Mesodermal cell (in vitro differentiated cells): ENCODE data around the gene BMP2.

Experiments used
- H3K27ac ChIP-seq: 2 replicates; pipeline ENCODE4 v1.7.0; 2013; ENCODE audit warnings: mild to moderate bottlenecking, low read depth, low read length, moderate library complexity; ENCODE audit not compliant: severe bottlenecking
- H3K36me3 ChIP-seq: 2 replicates; pipeline ENCODE4 v1.7.1; 2013; ENCODE audit warnings: mild to moderate bottlenecking, low read length, moderate library complexity; ENCODE audit not compliant: control insufficient read depth, insufficient read depth
- H3K4me1 ChIP-seq: one replicate; pipeline ENCODE4 v1.7.1; 2013; ENCODE audit warnings: mild to moderate bottlenecking, low read length; ENCODE audit not compliant: insufficient read depth, control insufficient read depth, poor library complexity, severe bottlenecking
- H3K4me3 ChIP-seq: 2 replicates; pipeline ENCODE4 v1.7.0; 2013; ENCODE audit warnings: low read length, control low read depth, mild to moderate bottlenecking; ENCODE audit not compliant: insufficient read depth, poor library complexity, severe bottlenecking; ENCODE audit errors: extremely low read depth
- H3K9me3 ChIP-seq: 2 replicates; pipeline ENCODE4 v1.7.1; 2013; ENCODE audit warnings: mild to moderate bottlenecking, low read length, moderate library complexity; ENCODE audit not compliant: control insufficient read depth
- WGBS, 2 experiments: methylation state at CpG; one replicate each; pipeline ENCODE4 v1.1.5; 2013; ENCODE audit warnings: missing lambda C conversion rate in 2 of 2; ENCODE audit not compliant: insufficient coverage in 2 of 2; 5-methylcytosine and 5-hydroxymethylcytosine counted together

BMP2 gene

DNA sequence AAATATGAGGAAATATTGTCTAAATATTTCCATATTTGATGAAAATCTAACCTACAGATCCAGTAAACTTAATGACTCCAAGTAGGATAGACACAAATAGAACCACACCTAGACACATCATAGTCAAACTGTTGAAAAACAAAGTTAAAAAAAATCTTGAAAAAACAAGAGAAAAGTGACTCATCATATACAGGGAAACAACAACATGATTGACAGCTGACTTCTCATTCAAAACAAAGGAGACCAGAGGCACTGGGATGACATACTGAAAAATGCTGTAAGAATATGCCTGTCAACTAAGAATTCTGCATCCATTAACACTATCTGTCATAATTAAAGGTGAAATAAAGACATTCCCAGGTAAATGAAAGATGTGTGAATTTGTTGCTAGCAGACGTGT, 38.8 kb downstream of the BMP2 start:
- H3K4me3 ChIP-seq = no peak overlapping the region
- no CpG with 5 or more reads among the region's 1 CpG for WGBS, 2 experiments

DNA sequence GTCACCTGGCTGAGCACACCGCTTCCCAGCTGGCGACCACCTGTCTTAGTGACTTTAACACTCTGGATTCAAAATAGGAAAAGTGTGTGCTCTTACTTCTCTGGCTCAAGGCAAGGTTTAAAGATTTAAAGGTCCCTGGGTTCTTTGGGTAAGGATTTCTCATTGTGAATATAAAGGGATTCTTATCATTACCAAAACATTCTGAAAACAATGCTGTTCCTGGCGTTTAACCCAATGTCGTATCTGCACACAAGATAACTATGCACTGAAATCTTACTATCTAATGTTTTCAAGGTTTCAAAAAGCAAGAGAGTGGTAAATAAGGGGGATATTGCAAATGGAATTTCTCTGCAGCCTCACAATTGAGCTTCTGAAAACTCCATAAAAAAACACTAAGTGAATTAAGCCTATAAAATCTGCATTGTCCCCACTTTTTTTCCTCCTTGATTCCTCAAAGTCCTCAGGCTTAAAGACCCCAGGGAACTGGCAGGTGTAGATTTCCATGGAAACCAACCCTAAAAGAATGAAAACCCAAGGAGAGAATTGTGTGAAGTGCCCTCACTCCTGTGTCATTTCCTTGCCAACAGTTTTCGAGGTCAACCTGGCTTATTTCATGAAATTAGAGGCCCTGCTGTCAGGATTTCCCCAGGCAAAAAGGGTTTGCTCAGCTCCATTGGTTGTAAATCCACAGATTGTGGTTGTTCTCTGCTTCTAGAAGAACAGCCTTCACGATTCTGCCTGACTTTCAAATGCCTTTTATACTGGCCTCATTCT, 44.0 kb downstream of the BMP2 start:
- Histone ChIP-seq H3K4me1 (no peaks in the 10 kb centered on the region), H3K27ac (no peak overlapping the region), H3K9me3 (peaks cover under 1% of the 10 kb centered on the region), H3K36me3 (no peaks in the 10 kb centered on the region), H3K4me3 (no peak overlapping the region)
- 56 to 80% methylated on average over 2 to 3 of the region's 6 CpGs for WGBS, 2 experiments

More for the DNA sequence above, 38.8 kb downstream of the BMP2 start:
- no peak overlapping the region for H3K27ac ChIP-seq
- peaks cover 6% of the 10 kb centered on the region for H3K9me3 ChIP-seq
- no peaks in the 10 kb centered on the region for H3K36me3 ChIP-seq
- H3K4me1 ChIP-seq = no peaks in the 10 kb centered on the region

DNA sequence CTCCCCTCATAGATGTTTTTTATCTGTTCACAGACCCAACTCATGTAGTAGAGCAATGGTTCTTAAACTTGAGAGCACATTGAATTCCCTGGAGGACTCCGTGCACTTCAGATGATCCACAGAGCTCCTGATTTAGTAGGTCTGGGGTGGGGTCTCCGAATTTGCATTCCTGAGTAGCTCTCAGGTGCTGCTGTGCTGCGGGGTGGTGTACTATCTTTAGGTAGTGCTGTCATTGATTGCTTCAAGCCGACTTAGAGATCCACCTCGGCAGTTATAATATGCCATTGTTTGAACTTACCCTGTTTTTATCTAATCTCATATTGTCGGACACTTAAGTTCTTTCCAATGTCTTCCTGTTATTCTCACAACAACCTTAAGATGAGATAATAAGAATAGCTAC, 45.0 kb downstream of the BMP2 start:
- Histone ChIP-seq H3K4me3 (no peak overlapping the region), H3K27ac (no peak overlapping the region), H3K4me1 (no peaks in the 10 kb centered on the region), H3K36me3 (no peaks in the 10 kb centered on the region), H3K9me3 (no peaks in the 10 kb centered on the region)
- 53 to 92% methylated on average over 3 of the region's 6 CpGs for WGBS, 2 experiments

DNA sequence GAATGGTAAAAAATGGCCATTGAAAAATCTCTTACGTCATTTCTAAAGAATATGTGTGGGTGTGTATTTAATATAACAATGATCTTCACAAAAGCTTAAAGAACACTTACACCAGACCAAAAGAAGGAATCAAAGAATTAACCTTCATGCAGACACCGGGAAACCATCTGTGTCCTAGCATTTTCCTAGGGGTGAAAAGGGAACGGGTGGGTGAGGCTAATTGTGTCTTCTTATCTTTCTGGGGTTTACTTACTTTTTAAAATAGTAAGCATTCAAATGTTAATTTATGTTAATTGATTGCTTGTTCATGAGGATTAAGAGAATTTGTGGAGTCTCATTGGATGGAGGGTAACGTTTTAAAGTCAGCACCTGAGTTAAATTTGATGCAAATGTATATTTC, 47.5 kb downstream of the BMP2 start:
- H3K4me3 ChIP-seq = no peak overlapping the region

DNA sequence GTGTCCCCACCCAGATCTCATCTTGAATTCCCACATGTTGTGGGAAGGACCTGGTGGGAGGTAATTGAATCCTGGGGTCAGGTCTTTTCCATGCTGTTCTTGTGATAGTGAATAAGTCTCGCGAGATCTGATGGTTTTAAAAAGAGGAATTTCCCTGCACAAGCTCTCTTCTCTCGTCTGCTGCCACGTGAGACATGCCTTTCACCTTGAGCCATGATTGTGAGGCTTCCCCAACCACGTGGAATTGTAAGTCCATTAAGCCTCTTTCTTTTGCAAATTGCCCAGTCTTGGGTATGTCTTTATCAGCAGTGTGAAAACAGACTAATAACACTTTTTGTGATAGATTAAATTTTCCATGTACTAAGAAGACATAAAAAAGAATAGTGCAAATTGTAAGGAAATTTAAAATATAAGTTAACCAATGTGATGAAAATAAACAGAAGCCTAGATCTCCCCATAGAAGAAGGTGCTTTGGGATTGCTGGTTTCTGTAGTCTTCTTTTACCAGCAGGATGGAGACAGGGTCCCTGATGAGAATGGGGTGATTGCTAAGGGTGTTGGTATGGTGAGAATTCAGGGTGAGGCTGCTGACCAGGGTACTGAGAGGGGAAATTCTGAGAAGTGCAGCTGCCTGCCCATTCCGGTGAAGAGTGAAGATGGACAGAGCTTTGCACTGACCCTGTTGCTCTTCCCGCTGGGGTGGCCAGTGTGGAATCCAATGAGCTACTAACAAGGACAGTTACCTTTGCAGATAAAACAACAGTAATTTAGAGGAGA, 50.7 kb downstream of the BMP2 start:
- WGBS, 2 experiments = 50 to 87% methylated on average over 5 to 6 of the region's 7 CpGs
- H3K27ac ChIP-seq = no peak overlapping the region
- H3K9me3 ChIP-seq = no peaks in the 10 kb centered on the region
- no peaks in the 10 kb centered on the region for H3K36me3 ChIP-seq
- no peak overlapping the region for H3K4me3 ChIP-seq
- H3K4me1 ChIP-seq = no peaks in the 10 kb centered on the region

More for the DNA sequence above, 47.5 kb downstream of the BMP2 start:
- Histone ChIP-seq H3K4me1 (no peaks in the 10 kb centered on the region), H3K36me3 (no peaks in the 10 kb centered on the region), H3K27ac (no peak overlapping the region), H3K9me3 (no peaks in the 10 kb centered on the region)
- whole genome bisulfite sequencing, 2 experiments = 20% methylated on average over 1 of the region's 4 CpGs; no CpG with 5 or more reads in 1 of the 2 experiments

DNA sequence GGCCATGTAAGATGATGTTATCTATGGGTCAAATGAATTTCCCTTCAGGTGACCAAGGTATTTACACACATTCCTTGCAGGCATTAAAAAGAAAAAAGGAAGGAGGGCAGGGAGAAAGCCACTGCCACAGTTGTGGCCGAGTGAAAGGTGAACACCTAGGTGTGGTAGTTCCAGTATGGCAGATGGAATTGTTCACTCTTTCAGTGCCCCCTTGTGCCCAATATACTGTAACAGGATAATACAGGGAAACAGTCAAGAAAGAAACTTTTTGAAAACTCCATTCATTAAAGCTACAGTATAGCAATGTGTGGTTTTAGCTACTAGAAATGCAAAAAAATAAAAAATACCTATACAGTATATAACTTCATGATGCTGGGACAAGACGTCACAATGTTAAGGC, 52.1 kb downstream of the BMP2 start:
- Histone ChIP-seq H3K36me3 (no peaks in the 10 kb centered on the region), H3K27ac (no peak overlapping the region), H3K4me3 (no peak overlapping the region), H3K4me1 (no peaks in the 10 kb centered on the region), H3K9me3 (no peaks in the 10 kb centered on the region)
- WGBS, 2 experiments = no CpG with 5 or more reads among the region's 2 CpGs

DNA sequence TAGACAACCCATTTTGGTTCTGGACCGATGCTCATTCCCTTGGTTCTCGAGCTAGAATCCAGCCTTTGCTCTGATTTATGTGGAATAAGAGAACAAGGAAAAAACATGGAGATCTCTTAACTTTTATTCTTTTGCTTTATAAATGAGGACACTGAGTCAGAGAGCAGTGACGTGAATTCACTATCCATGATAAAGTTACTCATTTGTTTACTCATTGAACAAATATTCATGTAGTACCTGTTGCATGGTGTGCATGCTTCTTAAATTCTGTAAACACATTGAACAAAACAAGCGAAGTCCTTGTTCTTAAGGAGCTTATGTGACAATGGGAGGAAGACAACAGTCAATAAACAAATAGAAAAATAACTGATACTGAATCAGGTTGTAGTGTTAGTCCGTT, 56.9 kb downstream of the BMP2 start:
- Histone ChIP-seq H3K4me1 (no peaks in the 10 kb centered on the region), H3K27ac (no peak overlapping the region), H3K9me3 (no peaks in the 10 kb centered on the region), H3K4me3 (no peak overlapping the region), H3K36me3 (no peaks in the 10 kb centered on the region)
- WGBS, 2 experiments = 50 to 88% methylated on average over 1 to 3 of the region's 5 CpGs

DNA sequence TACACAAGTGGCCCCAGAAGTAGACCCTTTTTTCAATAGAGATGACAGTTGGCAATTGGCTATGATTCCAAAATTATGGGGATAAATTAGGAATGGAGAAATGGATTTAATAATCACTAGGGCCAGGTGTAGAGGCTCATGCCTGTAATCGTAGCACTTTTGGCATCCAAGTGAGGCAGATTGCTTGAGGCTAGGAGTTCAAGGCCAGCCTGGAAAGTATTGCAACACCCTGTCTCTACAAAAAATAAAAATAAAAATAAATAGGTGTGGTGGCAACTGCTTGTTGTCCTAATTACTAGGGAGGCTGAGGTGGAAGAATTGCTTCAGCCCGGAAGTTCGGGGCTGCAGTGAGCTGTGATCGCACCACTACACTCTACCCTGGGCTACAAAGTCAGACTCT, 60.0 kb downstream of the BMP2 start:
- no peaks in the 10 kb centered on the region for H3K4me1 ChIP-seq
- 100% methylated on average over 1 to 2 of the region's 4 CpGs for WGBS, 2 experiments
- no peak overlapping the region for H3K4me3 ChIP-seq

DNA sequence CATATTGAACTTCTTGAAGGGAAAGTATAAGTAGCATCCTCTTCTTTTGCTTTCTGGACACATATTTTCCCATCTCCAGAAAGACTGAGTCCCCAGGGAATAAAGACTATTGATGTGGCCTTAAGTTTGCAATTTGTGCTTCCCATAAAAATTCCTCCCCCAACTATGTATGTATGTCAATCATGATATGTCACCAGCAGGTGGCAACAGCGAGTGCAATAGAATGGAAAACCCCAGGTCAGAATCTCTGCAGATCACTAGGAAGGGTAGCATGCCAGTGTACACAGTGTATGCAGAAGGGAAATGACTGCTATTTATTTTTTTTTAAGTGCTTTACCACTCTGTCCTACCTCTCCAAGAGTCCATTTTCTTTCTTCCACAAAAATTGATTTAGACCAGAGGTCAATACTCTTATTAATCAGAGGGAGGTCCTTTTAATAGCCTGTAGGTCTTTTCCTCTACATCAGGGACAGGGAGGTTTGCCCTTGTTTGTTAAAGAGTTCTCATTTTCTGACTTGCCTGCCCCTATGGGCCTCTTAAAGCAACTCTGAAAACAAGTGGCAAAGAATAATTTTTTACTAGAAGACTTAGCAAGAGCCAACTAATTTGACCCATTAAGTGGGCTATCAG, 61.4 kb downstream of the BMP2 start:
- WGBS, 2 experiments = 0% methylated on average over 1 of the region's 1 CpG; no CpG with 5 or more reads in 1 of the 2 experiments

More for the DNA sequence above, 60.0 kb downstream of the BMP2 start:
- H3K36me3 ChIP-seq = no peaks in the 10 kb centered on the region
- H3K9me3 ChIP-seq = no peaks in the 10 kb centered on the region
- no peak overlapping the region for H3K27ac ChIP-seq

DNA sequence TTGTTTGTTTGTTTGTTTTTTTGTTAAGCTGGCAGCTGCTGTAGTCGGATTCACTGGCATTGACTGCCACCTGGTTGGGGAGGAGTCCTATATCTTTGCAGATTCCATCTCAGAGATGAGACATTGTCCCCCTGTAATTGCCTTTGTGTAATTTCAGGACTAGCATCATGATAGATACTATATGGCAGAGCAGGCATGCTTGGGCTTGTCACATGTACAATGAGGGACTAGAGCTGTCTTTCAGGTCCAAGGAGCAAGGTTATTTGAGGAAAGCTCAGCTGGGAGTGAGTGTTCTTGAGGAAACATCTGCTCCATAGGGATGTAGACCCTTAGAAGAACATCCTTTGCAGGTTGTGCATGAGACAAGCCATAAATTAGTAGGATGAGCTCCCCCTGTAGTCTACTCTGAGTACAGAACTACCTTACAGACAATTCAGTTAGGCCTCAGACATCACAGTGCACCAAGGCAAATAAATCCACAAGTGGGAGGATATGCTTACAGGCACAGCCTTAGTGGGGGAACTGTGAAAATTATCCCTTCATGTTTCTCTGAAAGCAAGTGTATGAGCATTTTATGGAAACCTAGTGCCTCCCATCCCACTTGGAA, 62.1 kb downstream of the BMP2 start:
- Histone ChIP-seq H3K27ac (no peak overlapping the region), H3K4me1 (no peaks in the 10 kb centered on the region), H3K9me3 (no peaks in the 10 kb centered on the region), H3K4me3 (no peak overlapping the region), H3K36me3 (no peaks in the 10 kb centered on the region)
- 80 to 100% methylated on average over 1 of the region's 1 CpG for WGBS, 2 experiments

More for the DNA sequence above, 61.4 kb downstream of the BMP2 start:
- no peaks in the 10 kb centered on the region for H3K9me3 ChIP-seq
- no peak overlapping the region for H3K27ac ChIP-seq
- H3K4me1 ChIP-seq = no peaks in the 10 kb centered on the region
- H3K36me3 ChIP-seq = no peaks in the 10 kb centered on the region
- H3K4me3 ChIP-seq = no peak overlapping the region
